GM13976 (cell line): ENCODE measurements around the gene KHDRBS1.

Source experiments
- DNase-seq: peaks from one replicate; pipeline ENCODE4 v3.0.0; 2012; ENCODE audit warnings: low spot score
- in situ Hi-C: fragments of 300-500 bp; cut with MboI; formaldehyde crosslinking; loops from one replicate; pipeline ENCODE4 v1.12.0; 2022; ENCODE audit warnings: low sequenced_read_pairs, mixed read lengths, inconsistent platforms; ENCODE audit not compliant: unreplicated experiment
- TF ChIP-seq, protein P1 (sequence below): IDR thresholded peaks from 2 replicates; pipeline ENCODE4 v1.5.1; 2012; ENCODE audit warnings: borderline replicate concordance, mild to moderate bottlenecking; ENCODE audit not compliant: insufficient read depth; ENCODE audit errors: extremely low read depth, missing control alignments, control extremely low read depth

KHDRBS1 gene

GRCh38 chr1:32013386-32014198 is at the start of gene KHDRBS1:
TSS of gene KHDRBS1 (plus strand) at chr1:32013868. CDS start at chr1:32013996, 128 bp downstream.
- TF ChIP-seq, protein P1, sequence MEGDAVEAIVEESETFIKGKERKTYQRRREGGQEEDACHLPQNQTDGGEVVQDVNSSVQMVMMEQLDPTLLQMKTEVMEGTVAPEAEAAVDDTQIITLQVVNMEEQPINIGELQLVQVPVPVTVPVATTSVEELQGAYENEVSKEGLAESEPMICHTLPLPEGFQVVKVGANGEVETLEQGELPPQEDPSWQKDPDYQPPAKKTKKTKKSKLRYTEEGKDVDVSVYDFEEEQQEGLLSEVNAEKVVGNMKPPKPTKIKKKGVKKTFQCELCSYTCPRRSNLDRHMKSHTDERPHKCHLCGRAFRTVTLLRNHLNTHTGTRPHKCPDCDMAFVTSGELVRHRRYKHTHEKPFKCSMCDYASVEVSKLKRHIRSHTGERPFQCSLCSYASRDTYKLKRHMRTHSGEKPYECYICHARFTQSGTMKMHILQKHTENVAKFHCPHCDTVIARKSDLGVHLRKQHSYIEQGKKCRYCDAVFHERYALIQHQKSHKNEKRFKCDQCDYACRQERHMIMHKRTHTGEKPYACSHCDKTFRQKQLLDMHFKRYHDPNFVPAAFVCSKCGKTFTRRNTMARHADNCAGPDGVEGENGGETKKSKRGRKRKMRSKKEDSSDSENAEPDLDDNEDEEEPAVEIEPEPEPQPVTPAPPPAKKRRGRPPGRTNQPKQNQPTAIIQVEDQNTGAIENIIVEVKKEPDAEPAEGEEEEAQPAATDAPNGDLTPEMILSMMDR, result no peak
- in situ Hi-C loops, result no loop called here

GRCh38 chr1:31970873-31971272 is 42.8 kb upstream of the KHDRBS1 start:
- no peak for DNase-seq
- TF ChIP-seq, protein P1, result no peak
- in situ Hi-C loops, result loop anchor here (25.0 kb wide), 1 partner anchor 309 kb away; no protein-coding TSS in a partner anchor

More at GRCh38 chr1:32013386-32014198, at the start of gene KHDRBS1:
- DNase-seq, result peak; percentile 100

GRCh38 chr1:31976401-31976800 is 37.3 kb upstream of the KHDRBS1 start:
- DNase-seq, result no peak
- TF ChIP-seq, protein P1, result no peak
- in situ Hi-C loops, result no loop called here

DNA sequence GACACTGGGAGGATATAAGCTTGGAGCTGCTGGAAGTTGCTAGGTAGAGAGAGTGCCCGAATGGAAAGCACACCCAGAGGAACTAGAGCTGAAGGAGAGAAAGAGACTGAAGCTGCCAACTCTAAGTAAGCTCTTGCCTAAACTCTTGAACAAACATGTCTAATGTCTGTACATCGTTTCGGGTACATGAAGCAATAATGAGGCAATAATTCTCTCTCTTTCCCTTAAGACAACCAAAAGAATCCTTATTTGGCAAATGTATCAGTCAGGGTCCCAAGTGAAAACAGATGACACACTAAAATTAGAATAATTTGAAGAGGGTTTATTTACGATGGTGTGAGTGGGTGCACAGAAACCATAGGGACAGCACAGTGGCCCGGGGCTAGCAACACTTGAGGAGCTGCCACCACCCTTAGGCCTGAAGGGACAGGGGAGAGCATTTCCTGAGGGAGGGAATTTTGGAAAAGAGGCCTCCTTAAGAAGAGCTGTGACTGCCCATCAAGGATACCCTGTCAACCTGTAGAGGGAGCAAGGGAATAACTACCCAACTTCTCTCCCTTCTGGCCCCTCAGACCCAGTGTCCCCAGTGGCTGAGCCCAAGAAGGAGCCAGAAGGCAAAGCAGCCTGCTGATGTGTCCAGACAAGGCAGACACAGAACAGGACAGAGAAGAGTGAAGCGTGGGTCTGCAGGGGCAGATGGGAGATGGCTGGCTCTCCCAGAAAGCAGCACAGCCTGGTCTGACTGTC is 36.1 kb upstream of the KHDRBS1 start:
- in situ Hi-C loops, result no loop called here
- peak; percentile 50 for DNase-seq

GRCh38 chr1:31978843-31979400 is 34.7 kb upstream of the KHDRBS1 start:
- in situ Hi-C loops, result no loop called here
- TF ChIP-seq, protein P1, result no peak
- DNase-seq, result no peak

More for the DNA sequence above, 36.1 kb upstream of the KHDRBS1 start:
- TF ChIP-seq, protein P1, result peak; percentile 18

DNA sequence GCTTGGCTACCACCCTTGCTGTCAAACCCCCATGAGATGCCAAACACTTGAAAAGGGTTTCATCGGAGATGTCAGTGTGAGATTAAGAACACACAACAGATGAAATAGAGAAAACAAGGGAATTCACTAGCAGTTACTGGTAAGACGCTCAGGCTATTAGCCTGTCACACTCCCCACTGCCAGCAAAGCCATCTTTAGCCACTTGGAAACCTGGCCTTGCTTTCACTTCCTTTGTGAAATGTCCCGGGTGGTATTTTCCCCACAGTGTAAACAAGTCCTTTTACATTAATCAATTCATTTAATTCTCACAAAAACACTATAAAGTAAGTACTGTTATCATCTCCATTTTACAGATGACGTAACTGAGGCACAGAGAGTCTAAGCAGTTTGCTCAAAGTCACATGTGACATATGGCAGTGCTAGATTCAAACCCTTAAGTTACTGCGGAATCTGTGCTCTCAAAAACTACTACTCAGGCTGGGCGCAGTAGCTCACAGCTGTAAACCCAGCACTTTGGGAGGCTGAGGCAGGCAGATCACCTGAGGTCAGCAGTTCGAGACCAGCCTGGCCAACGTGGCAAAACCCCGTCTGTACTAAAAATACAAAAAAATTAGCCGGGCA is 32.7 kb upstream of the KHDRBS1 start:
- in situ Hi-C loops, result no loop called here
- TF ChIP-seq, protein P1, result no peak
- no peak for DNase-seq
